ENCODE data around the gene CFAP45. TPM values are rescaled to one million over a fixed set of nuclear protein-coding genes. Genes with fewer than 3 reads are reported as not detected.

CFAP45 gene
- total RNA-seq, 1 donor from 2014 or later, result 0.46 TPM

GRCh38 chr1:159917533-159918351, 17.8 kb upstream of the CFAP45 start:
- no peak for TF ChIP-seq CTCF (conservative IDR thresholded peaks at IDR 0.05; ENCODE audit: low read depth, low read length)
- no peak for DNase-seq (ENCODE audit: low read depth)

GRCh38 chr1:159916242-159917051, 16.5 kb upstream of the CFAP45 start:
- DNase-seq (ENCODE audit: low read depth), result no peak
- H3K4me3 ChIP-seq (ENCODE audit: low read depth, low read length), result no peak overlapping the region
- no peak for TF ChIP-seq CTCF (conservative IDR thresholded peaks at IDR 0.05; ENCODE audit: low read depth, low read length)

More at GRCh38 chr1:159917533-159918351, 17.8 kb upstream of the CFAP45 start:
- no peak overlapping the region for H3K4me3 ChIP-seq (ENCODE audit: low read depth, low read length)

GRCh38 chr1:159915571-159916241, 15.7 kb upstream of the CFAP45 start:
- H3K4me3 ChIP-seq (ENCODE audit: low read depth, low read length), result no peak overlapping the region
- TF ChIP-seq CTCF (conservative IDR thresholded peaks at IDR 0.05; ENCODE audit: low read depth, low read length), result no peak
- DNase-seq (ENCODE audit: low read depth), result no peak

GRCh38 chr1:159914252-159915018, 14.5 kb upstream of the CFAP45 start:
- no peak for DNase-seq (ENCODE audit: low read depth)
- no peak overlapping the region for H3K4me3 ChIP-seq (ENCODE audit: low read depth, low read length)
- TF ChIP-seq CTCF (conservative IDR thresholded peaks at IDR 0.05; ENCODE audit: low read depth, low read length), result no peak

DNA sequence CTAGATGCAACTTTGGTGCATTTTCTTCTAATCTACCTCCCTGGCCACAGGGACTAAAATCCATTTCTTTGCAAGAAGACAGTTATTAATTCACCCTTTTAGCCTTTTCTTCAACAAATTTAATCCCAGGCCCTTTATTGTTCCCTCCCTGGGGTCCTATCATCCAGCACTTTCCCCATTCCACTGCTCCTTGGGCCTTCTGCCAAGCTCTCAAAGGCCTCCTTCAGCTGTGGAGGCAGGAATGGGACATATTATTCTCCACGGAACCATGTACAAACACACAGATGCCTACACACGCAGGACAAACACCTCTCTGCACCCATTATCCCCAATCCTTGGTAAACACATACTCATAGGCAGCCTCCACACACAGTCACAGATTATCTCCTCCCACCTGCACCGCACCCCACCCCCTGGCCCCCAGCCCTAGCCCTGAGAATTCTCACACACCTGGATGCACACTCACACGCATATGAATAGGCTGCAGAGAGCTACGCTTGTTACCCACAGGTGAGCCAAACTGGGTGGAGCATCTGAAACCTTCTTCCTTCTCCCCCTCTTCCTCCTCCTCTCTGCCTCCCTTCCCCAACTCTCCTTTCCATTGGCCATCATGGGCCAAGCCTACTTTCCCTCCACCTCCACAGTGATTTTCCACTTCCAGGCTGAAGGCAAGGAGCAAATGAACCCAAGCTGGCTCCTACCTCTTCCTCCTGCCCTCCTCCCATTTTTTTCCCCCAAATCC, 13.7 kb upstream of the CFAP45 start:
- no peak for TF ChIP-seq CTCF (conservative IDR thresholded peaks at IDR 0.05; ENCODE audit: low read depth, low read length)
- H3K4me3 ChIP-seq (ENCODE audit: low read depth, low read length), result no peak overlapping the region
- no peak for DNase-seq (ENCODE audit: low read depth)

All from epithelial cell of proximal tubule (primary cell).